AG10803 (cell line): ENCODE data around the gene CPM.
"Not testable (repeated sequence)": the region's sequence is repeated elsewhere in the genome, so short reads cannot be mapped to it uniquely, and the experiment has no call there.

ENCODE experiments used
- DNase-seq: peaks from one replicate; pipeline ENCODE4 v3.0.0; 2010; ENCODE audit warnings: low read depth
- H3K4me3 ChIP-seq: 2 replicates; pipeline ENCODE4 v1.5.1; 2011; ENCODE audit warnings: mild to moderate bottlenecking, low read length, control low read depth
- CTCF ChIP-seq: conservative IDR thresholded peaks from 2 replicates; pipeline ENCODE4 v1.5.1; 2011; ENCODE audit warnings: mild to moderate bottlenecking, low read length, control low read depth, inconsistent platforms

Gene CPM

GRCh38 chr12:68865399-68866164, 67.4 kb downstream of the CPM start:
- no peak overlapping the region for H3K4me3 ChIP-seq
- no peak for DNase-seq
- no peak for TF ChIP-seq CTCF

- no peak for TF ChIP-seq CTCF
- no peak for DNase-seq
- H3K4me3 ChIP-seq = no peak overlapping the region
Measured at GRCh38 chr12:68864604-68865003, 68.4 kb downstream of the CPM start.

- DNase-seq = peak; percentile 67
Measured at GRCh38 chr12:68863886-68864454, 69.0 kb downstream of the CPM start.

GRCh38 chr12:68863109-68863770, 69.7 kb downstream of the CPM start:
- no peak overlapping the region for H3K4me3 ChIP-seq
- no peak for TF ChIP-seq CTCF
- DNase-seq = no peak

More at GRCh38 chr12:68863886-68864454, 69.0 kb downstream of the CPM start:
- peak; percentile 64 for TF ChIP-seq CTCF
- H3K4me3 ChIP-seq = not testable (repeated sequence)

GRCh38 chr12:68861890-68862289, 71.1 kb downstream of the CPM start:
- no peak for DNase-seq
- TF ChIP-seq CTCF = no peak

GRCh38 chr12:68856510-68856909, 76.5 kb downstream of the CPM start:
- H3K4me3 ChIP-seq = no peak overlapping the region
- no peak for TF ChIP-seq CTCF
- no peak for DNase-seq

More at GRCh38 chr12:68861890-68862289, 71.1 kb downstream of the CPM start:
- H3K4me3 ChIP-seq = no peak overlapping the region

GRCh38 chr12:68855771-68856170, 77.2 kb downstream of the CPM start:
- DNase-seq = no peak
- TF ChIP-seq CTCF = no peak
- no peak overlapping the region for H3K4me3 ChIP-seq
